ENCODE measurements around the gene ZNF77. TPM values are rescaled to one million over a fixed set of nuclear protein-coding genes. Genes with fewer than 3 reads are reported as not detected.
A peak's percentile ranks its signal among the peaks of the same experiment; 100 is the strongest.
"Not testable (repeated sequence)": the region's sequence is repeated elsewhere in the genome, so short reads cannot be mapped to it uniquely, and the experiment has no call there.

The ZNF77 gene
- polyA plus RNA-seq, 4 donors, result 7.2 to 8.5 (median 7.8) TPM

DNA sequence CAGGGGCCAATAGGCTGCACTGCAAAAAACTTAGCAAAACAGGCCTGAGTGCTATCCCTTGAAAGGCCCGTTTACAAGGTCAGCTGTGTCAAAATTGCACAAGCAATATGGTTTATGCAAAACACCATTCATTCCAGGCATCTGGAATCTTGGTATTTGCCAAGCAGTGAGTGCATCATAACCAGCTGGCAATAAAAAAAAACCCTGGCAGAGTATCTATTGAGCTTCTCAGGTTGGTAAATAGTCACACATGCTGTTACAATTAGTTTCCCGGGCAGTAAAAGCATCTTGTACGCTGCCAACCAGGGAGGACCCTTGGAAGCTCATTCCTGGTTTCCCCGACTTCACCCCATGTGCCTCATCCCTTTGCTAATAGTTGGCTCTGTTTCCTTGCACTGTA, 21.3 kb downstream of the ZNF77 start:
- no peak for DNase-seq (ENCODE audit: low read depth in 4 of 4, low spot score in 2 of 4)

DNA sequence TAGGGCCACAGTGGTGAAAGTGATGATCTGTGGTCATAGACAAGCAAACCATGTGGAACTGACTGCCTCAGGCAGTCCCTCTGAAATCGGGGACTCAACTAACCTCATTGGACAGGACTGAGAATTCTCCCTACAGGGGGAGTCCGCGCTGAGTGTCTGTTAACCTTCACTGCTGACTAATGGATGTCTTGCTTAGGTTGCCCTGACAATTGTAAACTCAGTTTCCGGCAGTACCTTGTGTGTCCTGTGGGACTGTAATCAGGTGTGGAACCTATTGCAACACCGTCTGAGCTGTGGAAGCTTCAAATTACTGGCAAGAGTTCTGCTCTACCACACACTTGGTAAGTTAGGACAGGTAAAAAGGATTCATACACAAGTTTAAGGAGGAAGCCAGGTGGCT, 21.8 kb downstream of the ZNF77 start:
- DNase-seq (ENCODE audit: low read depth in 4 of 4, low spot score in 2 of 4), result no peak

DNA sequence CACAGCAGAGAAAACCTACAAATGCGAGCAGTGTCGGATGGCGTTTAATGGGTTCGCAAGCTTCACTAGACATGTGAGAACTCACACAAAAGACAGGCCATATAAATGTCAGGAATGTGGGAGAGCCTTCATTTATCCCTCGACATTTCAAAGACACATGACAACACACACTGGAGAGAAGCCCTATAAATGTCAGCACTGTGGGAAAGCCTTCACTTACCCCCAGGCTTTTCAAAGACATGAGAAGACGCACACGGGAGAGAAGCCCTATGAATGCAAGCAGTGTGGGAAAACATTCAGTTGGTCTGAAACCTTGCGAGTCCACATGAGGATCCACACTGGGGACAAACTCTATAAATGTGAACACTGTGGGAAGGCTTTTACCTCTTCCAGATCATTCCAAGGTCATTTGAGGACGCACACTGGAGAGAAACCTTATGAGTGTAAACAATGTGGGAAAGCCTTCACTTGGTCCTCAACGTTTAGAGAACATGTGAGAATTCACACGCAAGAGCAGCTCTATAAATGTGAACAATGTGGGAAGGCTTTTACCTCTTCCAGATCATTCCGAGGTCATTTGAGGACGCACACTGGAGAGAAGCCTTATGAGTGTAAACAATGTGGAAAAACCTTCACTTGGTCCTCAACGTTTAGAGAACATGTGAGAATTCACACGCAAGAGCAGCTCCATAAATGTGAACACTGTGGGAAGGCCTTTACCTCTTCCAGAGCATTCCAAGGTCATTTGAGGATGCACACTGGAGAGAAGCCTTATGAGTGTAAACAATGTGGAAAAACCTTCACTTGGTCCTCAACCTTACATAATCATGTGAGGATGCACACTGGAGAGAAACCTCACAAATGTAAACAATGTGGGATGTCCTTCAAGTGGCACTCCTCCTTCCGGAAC, 27.2 kb downstream of the ZNF77 start:
- no peak for DNase-seq (ENCODE audit: low read depth in 4 of 4, low spot score in 2 of 4)

DNA sequence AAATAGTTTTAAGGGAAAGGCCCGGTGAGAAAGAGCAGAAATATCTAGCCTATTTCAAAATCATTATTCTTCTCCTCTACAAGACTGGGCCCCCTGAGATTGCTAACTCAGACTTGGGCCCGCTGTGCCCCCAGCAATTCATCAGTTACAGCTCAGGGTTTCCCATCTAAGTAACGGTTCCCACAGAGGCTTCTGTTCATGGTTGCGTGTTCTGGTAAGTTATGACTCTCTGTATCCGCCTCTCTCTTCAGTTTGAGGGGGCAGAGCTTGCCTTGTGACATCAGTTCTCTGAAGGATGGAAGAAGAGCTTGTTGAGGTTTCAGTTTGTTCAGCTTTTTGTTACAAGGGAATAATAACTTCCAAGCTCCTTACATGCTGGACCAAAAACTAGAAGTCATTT, 32.5 kb downstream of the ZNF77 start:
- DNase-seq (ENCODE audit: low read depth in 4 of 4, low spot score in 2 of 4), result no peak

DNA sequence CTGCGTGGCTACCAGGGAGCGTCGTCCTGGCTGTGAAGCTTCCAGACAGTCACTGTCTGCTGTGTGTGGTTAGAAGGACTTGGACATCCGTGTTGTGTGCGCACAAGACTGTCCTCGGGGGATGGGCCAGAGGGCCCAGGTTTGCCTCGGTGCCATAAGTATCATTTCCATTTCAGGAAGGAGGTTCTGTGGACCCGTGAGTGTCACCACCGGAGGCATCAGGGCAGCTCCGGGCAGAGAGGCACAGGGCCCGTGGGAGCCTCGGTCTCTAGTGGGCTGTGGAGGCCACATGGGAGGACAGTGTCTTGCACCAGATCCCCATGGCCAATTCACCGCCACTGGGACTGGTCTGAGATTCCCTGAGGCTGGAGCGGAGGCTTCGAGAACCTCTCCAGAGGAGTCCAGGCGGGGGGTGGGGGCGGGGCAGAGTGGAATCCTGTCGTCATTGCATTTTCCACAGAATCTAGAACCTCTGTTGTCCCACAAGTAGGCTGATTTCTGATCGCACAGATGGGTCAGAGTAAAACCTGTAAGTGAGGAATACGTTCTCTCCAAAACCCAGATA, 38.1 kb downstream of the ZNF77 start:
- no peak for DNase-seq (ENCODE audit: low read depth in 4 of 4, low spot score in 2 of 4)

DNA sequence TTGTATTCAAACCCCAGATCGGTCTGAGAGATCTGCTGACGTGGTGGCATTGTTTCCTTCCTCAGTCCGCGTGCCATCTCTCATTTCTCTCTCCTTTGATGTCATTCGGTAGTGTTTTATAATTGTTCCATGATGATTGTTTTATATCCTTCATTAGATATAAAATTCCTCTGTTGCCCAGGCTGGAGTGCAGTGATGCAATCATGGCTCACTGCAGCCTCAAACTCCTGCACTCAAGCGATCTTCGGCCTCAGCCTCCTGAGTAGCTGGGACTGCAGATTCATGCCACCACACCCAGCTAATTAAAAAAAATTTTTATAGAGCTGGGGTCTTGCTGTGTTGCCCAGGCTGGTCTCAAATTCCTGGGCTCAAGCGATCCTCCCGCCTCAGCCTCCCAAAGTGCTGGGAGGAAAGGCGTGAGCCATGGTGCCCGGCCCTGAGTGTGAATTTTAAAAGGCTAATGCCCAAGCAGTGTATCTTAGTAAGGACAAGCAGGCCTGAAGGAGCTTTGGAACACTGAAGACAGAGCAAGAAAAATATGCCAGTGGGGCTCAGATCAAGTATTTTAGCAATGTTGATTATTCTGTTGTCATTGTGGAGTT, 38.8 kb downstream of the ZNF77 start:
- DNase-seq (ENCODE audit: low read depth in 4 of 4, low spot score in 2 of 4), result no peak

DNA sequence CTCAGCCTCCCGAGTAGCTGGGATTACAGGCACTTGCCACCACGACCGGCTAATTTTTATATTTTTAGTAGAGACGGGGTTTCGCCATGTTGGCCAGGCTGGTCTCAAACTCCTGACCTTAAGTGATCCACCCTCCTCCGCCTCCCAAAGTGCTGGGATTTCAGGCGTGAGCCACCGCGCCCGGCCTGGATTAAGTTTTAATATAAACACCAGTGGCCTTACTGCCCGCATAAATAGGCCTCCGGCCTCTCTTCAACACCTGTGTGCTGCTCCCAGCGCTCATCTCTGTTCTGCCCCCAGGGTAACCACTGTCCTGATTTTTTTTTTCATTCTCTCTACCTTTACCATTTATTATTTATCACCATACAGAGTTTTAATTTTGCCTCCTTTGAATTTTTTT, 41.4 kb downstream of the ZNF77 start:
- DNase-seq (ENCODE audit: low read depth in 4 of 4, low spot score in 2 of 4), result not testable (repeated sequence)

DNA sequence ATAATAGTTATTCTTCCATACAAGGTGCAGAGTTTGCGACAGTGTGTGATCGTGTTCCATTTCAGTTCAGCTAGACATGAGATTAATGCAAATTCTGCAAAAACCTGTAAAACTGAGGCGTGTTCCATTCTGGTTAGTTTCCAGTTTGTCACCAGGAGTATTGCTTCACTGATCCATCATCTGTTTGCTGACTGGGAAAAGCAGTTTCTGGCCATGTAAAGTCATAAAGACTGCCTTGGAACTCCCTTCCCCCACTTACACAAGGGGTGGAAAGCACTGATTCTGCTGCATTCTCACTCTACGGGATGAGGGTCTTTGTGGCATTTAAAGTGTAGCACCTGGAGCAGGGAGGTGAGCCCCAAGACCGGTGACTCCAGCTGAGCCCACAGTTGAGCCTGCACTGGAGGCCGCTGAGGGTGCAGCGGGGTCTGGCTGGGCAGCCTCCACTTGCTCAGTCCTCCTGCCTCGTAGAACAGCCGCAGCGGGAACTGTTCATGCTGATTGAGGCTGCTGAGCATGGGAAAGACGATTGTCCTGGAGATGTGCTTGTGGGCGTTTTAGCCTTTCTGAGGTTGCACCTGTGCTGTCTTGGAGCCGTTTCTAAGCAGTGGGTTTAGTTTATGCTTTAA, 42.1 kb downstream of the ZNF77 start:
- DNase-seq (ENCODE audit: low read depth in 4 of 4, low spot score in 2 of 4), result no peak

DNA sequence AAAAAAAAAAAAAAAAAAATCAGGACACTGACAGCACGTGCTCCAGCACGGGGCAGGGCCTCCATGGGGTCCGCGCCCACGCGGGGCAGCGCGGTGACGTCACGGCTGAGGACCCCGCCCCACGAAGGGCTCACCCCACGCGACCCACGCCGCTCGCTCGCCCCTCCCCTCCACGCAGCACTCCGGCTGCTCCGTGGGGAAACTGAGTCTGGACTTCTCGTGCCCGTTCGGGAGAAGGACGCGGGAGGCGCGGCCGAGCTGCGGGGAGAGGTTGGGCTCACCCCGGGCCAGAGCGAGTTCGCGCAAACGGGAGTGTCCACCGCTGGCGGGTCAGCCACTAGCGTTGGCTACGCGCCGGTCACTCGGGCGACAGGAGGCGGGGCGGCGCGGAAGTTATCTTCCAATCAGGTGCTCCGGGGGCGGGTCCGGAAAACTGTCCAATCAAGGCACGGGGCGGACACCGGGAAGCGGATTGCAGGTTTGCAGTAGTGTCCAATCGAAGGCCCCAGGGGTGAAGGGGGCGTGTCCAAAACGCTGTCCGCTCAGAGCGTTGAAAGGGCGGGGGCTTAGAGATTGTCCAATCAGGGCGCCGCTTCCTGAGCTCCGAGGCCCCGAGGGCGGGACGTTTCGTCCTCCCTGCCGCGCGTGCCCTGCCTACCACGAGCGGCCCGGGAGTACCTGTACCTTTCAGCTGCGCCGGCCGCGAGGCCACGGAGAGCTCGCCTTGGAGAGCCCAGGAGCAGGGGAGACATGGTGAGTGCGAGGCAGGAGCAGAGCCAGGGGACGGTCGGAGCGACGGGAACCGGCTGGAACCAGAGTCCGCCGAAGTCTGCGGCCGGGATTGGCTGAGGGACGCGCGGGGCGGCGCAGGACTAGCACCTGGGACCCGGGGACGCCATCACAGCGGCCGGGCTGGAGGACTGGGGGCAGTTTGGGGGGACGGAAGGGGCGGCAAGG, 44.2 kb downstream of the ZNF77 start, which contains the start of gene ZNF57:
Gene ZNF57, plus strand, starts transcription at position 633 of the 957 bp plus-strand sequence. Its CDS starts 118 bp downstream, at position 751.
- peak; percentile 88 to 98 (median 96) for DNase-seq (ENCODE audit: low read depth in 4 of 4, low spot score in 2 of 4)

DNA sequence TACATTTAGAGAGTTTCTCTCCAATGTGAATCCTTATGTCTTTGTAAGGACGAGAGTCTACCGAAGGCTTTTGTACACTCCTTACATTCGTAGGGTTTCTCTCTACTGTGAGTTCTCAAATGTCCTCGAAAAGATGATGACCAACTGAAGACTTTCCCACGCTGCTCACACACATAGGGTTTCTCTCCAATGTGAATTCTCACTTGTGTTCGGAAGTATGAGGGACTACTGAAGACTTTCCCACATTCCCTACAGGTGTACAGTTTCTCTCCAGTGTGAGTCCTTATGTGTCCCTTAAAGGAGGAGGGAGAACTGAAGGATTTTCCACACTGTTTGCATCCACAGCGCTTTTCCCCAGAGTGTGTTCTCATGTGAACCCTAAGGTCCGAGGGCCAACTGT, 48.1 kb downstream of the ZNF77 start:
- DNase-seq (ENCODE audit: low read depth in 4 of 4, low spot score in 2 of 4), result no peak

DNA sequence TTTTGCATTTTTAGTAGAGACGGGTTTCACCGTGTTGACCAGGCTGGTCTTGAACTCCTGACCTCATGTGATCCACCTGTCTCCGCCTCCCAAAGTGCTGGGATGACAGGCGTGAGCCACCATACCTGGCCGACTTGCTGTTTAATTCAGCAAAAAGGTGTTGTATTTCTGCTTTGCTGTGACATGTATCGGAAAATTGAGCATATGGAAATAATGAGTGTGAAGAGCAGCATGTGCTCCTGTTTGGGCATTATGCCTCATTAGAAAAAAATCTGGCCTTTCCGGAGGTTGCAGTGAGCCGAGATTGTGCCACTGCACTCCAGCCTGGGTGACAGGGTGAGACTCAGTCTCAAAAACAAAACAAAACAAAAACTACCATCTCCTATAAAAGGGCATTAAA, 54.2 kb downstream of the ZNF77 start:
- not testable (repeated sequence) for DNase-seq (ENCODE audit: low read depth in 4 of 4, low spot score in 2 of 4)

DNA sequence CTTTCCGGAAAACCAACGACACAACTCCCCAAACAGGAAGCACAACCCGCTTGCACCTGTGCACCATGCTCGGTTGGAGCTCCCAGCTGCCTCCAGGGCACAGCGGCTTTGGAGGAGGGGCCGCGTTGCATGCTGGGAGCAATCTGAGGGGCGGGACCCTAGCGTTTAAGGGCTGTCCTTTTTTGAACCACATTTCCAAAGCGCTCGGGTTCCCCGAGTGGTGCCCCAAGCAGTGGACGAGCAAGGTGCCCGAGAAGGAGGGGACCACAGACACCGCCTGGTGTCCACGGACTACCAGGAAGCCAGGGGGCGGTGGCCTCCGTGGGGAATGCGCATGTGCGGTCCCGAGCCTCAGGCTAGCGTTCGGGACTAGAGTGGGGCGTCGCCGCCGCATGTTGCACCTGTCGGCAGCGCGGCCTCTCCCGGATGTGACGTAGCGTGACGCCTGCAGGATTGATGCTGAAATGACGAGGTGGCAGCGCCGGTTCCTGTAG, 56.0 kb downstream of the ZNF77 start:
- DNase-seq (ENCODE audit: low read depth in 4 of 4, low spot score in 2 of 4), result no peak

DNA sequence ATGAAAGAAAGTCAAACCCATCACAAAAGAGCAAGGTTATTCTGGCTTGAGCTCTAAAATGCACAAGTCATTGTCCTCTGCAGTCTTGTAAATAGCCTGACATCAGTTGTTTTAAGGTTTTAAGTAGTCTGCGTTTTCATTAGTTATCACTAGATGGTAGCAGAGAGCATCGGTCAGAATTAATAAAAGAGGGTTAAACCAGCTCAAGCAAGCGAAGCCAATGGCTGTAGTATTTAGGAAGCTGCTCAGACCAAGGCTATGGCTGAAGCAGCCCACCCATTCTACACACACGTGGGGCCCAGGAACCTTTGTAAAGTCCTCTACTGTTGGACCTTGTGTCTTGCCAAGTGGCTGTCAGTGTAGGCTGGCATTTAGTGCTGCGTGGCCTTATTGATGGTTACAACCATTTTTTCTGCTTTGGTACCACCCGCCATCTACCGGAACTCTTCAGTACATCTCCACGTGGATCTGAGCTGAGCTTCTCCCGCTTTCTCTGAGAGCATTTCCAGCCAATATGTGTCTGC, 57.3 kb downstream of the ZNF77 start:
- DNase-seq (ENCODE audit: low read depth in 4 of 4, low spot score in 2 of 4), result peak in 2 of 4 donors; percentile 46 to 74

DNA sequence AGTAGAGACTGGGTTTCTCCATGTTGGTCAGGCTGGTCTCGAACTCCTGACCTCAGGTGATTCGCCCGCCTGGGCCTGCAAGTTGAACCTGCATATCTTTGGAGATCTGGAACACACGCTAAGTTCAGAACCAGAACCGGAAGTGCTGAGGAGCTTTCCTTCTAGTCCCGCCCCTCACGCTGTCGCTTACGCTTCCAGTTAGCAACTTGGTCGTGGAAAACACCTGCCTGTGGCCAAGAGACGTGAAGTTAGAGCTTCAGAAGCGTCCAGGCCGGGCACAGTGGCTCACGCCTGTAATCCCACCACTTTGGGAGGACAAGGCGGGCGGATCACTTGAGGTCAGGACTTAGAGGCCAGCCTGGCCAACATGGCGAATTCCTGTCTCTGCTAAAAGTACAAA, 59.0 kb downstream of the ZNF77 start:
- DNase-seq (ENCODE audit: low read depth in 4 of 4, low spot score in 2 of 4), result no peak

DNA sequence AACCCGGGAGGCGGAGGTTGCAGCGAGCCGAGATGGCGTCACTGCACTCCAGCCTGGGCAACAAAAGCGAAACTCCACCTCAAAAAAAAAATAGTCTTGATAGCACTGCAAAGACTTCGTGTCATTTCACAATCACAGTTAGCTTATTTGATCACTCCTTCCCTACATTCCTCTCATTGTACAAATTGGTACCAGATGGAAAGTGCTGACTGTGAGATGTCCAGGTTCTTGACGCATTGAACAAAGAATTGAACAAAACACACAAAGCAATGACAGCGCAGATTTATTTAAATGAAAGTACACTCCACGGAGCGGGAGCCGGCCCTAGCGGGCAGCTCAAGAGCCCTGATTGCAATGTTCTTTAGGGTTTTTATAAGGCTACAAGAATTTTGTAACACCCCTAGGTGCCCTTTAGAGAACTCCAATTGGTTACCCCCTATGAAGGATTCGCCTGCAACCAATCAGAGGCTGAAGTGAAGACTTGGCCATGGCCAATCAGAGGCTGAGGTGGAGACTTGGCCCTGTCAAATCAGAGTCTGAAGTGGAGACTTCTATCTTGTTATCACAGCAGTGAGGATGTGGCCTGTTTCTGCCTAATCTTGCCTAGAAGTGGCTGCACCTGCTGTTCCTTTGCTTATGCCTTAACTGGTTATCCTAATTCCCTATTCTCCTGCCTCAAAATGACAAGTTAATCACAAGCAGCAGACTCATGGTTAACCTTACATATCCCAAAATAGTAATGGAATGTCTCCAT, 60.9 kb downstream of the ZNF77 start:
- no peak for DNase-seq (ENCODE audit: low read depth in 4 of 4, low spot score in 2 of 4)

Measured in left renal cortex interstitium (tissue), 4 donors.